Activated naive CD4-positive, alpha-beta T cell treated with anti-CD3 and anti-CD28 coated beads, Interleukin-2, amount 50 U/mL, for 72 hours (primary cell): Measurements from ENCODE around the gene PDE5A. TPM values are rescaled to one million over a fixed set of nuclear protein-coding genes. Genes with fewer than 3 reads are reported as not detected.
"Not testable (repeated sequence)": the region's sequence is repeated elsewhere in the genome, so short reads cannot be mapped to it uniquely, and the experiment has no call there.

Source experiments
- ATAC-seq, 2 donors: fragments of 150-1000 bp; cut with Tn5 transposase; 2 replicates each; pipeline ENCODE4 v1.10.0; 2021; ENCODE audit warnings: mild to moderate bottlenecking in 2 of 2, moderate library complexity in 2 of 2
- DNase-seq, 2 donors: peaks; one replicate each; pipeline ENCODE4 v3.0.0; 2021 to 2022; ENCODE audit warnings: low spot score in 2 of 2
- H3K27ac Mint-ChIP-seq, 2 donors: one replicate each; pipeline ENCODE4 v1.8.0; 2022; ENCODE audit warnings: mild to moderate bottlenecking in 2 of 2, mixed read lengths in 2 of 2
- H3K36me3 Mint-ChIP-seq, 2 donors: one replicate each; pipeline ENCODE4 v1.8.0; 2022; ENCODE audit warnings: mixed read lengths in 2 of 2
- H3K9me3 Mint-ChIP-seq, 2 donors: one replicate each; pipeline ENCODE4 v1.8.0; 2022; ENCODE audit warnings: mixed read lengths in 2 of 2
- total RNA-seq, 2 donors: library from RNA; stranded (reverse); gene quantifications; one replicate each; pipeline ENCODE4 v1.2.3, GENCODE V29; 2022

The PDE5A gene
- total RNA-seq, 2 donors from 2014 or later = 0.66 to 0.80 TPM

DNA sequence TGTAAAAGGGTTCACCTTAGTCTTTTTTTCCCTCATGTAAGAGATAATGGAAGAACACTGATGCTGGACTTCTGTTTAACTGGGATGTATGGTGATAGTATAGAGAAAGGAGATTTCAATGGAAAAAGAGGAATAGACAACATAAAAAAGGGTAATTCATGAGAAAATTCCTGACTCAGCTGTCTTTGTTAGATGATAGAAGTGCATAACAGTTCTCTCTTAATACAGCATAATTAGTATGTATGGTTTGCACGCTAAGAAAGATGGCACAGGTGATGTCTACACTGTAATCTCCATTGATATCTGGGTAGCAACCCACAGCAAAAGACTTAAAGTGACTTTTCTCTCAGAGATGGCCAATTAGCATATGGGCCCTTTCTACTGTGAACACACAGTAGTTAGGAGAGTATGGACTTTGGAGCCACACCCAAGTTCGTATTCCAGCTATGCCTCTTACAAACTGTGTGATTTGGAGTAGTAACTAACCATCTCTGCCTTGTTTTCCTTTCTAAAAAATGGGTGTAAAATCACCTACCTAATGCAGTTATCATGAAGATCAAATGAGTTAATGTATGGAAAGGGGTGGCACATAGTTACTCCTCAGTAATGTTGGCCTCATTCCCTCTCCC, 149.3 kb downstream of the PDE5A start:
- Mint-ChIP-seq H3K9me3 (peaks cover 6 to 10% of the 10 kb centered on the region in 2 donors), H3K27ac (no peak overlapping the region), H3K36me3 (peaks cover 42 to 45% of the 10 kb centered on the region in 2 donors)
- DNase-seq (no peak), ATAC-seq (no peak)

DNA sequence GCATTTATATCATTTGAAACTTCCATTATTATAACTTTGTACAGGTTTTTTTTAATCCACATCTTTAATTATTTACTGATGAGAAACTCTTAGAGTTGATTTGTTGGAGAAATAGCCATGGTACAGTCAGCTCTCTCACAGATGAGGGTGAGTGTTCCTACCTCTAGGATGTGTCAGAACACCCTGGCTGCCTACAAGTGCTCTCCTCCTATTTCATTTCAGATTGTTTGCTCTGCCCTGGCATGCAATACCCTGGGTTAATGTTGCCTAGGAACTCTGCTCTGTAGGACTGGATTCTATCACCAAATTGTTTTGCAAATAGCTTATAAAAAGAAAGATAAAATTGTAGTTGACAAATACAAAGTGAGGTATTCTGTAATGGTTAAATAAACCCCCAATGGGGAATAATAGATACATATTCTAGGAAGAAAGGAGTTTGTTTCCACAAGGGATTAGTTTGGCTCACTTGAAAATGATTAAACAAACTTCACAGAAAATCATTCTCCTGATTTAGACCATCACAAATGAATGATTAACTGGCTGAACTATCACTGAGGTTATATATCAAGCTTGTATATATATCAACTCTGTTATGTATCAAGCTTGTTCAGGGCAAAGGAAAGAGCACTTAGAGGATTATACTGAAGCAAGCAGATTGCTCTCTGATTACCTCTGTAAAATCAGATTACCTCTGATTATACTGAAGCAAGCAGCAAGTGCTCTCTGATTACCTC, 150.0 kb downstream of the PDE5A start:
- H3K9me3 Mint-ChIP-seq = peaks cover 3 to 7% of the 10 kb centered on the region in 2 donors

DNA sequence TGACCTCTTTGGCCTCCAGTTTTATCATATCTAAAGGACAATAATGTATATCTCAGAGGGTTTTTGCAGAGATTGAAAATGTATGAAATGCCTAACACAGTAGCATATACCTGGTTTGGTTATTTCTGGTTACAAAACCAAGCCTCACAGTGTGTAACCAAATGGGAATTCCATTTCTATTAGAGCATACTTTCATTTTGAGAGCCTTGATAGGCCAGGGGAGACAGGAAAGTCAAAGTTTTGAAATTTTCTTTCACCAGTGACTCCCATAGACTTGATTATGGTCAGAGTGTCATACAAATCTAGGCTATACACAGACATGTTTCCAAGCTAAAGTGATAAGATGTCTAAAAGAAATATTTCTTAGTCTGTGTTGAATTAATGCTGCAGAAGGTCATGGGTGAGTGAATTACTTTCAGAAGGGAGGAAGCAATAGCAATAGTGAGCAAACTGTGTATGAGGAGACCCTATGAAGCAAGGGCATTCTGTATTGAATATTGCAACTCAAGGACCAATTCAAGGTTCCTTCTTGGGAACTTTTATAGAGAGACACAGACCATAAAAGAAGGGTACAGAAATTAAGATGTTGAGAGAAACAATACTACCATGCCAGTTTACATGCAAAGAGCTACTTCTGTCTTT, 151.1 kb downstream of the PDE5A start:
- DNase-seq (no peak), ATAC-seq (no peak)
- Mint-ChIP-seq H3K36me3 (peaks cover 26 to 29% of the 10 kb centered on the region in 2 donors), H3K27ac (no peak overlapping the region), H3K9me3 (peaks cover 3 to 6% of the 10 kb centered on the region in 2 donors)

More for the DNA sequence above, 150.0 kb downstream of the PDE5A start:
- ATAC-seq (no peak), DNase-seq (no peak)
- Mint-ChIP-seq H3K27ac (no peak overlapping the region), H3K36me3 (peaks cover 37 to 39% of the 10 kb centered on the region in 2 donors)

DNA sequence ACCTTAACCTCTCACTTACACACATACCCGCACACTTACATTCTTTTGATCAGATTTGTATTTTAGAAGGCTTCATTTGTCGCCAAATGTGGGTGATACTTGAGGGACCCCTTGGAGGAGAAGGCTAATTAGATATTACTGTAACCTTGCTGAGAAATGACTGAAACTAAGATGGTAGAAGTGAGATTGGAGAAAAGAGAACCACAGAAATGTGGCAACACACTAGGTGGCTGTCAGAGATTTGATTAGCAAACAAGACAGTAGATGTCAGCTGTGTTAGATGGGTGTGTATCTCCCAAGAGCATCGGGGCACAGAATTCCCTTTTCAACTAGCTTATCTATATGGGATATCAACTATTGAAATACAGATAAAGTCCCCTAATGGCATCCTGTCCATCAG, 157.3 kb downstream of the PDE5A start:
- H3K36me3 Mint-ChIP-seq = no peaks in the 10 kb centered on the region
- DNase-seq = no peak
- H3K27ac Mint-ChIP-seq = no peak overlapping the region
- H3K9me3 Mint-ChIP-seq = no peaks in the 10 kb centered on the region
- no peak for ATAC-seq

DNA sequence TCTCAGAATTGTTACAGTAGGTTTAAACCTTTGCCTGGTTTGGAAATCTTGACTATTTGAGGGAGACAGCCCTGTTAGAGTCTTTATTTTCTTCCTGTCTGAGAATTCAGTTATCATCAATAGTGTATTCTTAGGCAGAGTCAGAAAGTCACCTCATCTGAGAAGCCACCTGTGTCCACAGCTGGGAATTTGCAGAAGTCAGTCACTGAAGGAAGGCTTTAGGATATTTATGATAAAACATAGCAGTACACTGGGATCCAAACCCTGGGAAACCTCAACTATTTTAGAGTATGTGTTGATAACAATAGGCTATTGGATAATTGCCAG, 157.9 kb downstream of the PDE5A start:
- not testable (repeated sequence) for H3K9me3 Mint-ChIP-seq, H3K27ac Mint-ChIP-seq, DNase-seq, H3K36me3 Mint-ChIP-seq
- ATAC-seq = peak in 1 of 2 donors; percentile 43

DNA sequence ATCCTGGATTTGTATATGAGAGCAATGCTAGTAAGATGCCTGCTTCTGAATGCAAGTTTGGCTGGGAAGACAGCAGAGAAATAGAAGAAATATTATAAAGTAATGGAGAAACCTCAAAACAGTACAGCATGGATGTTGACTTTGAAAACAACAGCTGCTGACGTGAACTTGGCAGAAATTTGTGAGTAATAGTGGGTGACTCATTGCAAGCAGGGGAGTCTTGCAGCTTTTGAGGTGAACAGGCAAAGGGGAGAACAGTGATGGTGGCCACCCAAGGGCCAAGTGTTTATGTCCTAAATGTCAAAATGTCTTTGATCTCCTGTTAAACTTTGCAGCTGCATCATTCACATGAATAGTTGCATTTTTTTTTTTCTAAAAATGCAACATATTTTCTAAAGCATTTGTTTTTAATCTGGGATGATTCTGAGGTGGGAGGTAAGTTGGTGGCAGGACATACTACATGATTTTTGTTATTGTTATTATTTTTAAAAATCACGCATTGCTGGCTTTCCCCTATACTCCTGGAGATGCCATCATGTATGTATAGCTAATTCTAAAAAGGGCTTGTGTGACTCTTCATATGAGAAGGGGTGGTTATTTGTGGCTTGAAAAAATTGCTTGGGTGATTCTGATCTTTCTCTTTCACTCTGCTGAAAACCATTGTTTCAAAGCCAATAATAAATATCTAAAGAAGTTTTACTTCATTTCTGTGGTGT, 158.4 kb downstream of the PDE5A start:
- not testable (repeated sequence) for DNase-seq, H3K36me3 Mint-ChIP-seq, H3K9me3 Mint-ChIP-seq
- peak overlapping the region in 1 of 2 donors; percentile 74 for H3K27ac Mint-ChIP-seq
- peak; percentile 80 to 84 for ATAC-seq

DNA sequence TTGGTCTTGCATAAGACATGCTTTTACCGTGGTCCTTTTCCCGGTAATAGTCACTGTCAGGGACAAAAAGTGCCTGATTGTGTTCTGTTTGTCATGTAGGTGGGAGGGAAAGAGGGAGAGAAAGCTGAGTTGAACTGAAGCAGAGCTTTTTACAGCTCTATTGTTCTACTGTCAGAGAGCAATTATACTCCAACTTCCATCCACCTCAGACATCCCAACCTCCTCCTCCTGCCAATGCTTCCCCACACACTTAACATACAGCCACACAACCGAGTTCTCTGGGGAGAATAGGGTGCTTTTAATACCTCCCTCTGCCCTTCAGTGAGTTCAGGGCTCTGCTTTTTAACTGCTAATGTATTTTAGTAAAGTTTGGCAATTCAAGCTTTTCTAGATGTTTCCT, 159.6 kb downstream of the PDE5A start:
- DNase-seq, H3K9me3 Mint-ChIP-seq, H3K36me3 Mint-ChIP-seq, ATAC-seq: not testable (repeated sequence)
- H3K27ac Mint-ChIP-seq = peak overlapping the region in 1 of 2 donors; percentile 52

DNA sequence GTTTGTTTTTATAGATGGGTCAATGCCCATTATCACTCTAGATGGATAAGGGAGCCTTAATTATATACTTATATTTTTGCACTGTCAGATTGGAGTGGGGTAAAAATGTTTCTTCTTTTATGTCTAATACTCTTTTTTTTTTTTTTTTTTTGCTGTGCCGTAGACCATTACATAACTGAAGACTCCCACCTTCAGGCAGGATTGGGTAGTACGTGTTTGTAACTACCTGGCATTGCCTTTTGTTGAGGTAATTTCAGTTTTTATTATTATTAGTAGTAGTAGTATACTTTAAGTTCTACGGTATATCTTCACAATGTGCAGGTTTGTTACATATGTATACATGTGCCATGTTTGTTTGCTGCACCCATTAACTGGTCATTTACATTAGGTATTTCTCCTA, 165.9 kb downstream of the PDE5A start:
- H3K27ac Mint-ChIP-seq = peak overlapping the region in 1 of 2 donors; percentile 37

DNA sequence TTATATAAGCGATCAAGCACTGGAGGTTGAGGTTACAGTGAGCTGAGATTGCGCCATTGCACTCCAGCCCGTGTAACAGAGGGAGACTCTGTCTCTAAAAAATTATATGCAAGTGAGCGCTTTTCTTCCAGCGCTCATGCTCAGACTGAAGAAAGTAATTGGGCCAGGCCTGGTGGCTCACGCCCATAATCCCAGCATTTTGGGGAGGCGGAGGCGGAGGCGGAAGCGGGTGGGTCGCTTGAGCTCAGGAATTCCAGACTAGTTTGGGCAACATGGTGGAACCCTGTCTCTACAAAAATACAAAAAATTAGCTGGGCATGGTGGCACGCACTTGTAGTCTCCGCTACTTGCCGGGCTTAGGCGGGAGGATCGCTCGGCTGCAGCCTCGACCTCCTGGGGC, 172.9 kb downstream of the PDE5A start:
- DNase-seq, H3K9me3 Mint-ChIP-seq, ATAC-seq, H3K36me3 Mint-ChIP-seq: not testable (repeated sequence)
- peak overlapping the region; percentile 55 to 97 for H3K27ac Mint-ChIP-seq

More for the DNA sequence above, 165.9 kb downstream of the PDE5A start:
- ATAC-seq, H3K36me3 Mint-ChIP-seq, H3K9me3 Mint-ChIP-seq: not testable (repeated sequence)
- DNase-seq = peak in 1 of 2 donors; percentile 12

DNA sequence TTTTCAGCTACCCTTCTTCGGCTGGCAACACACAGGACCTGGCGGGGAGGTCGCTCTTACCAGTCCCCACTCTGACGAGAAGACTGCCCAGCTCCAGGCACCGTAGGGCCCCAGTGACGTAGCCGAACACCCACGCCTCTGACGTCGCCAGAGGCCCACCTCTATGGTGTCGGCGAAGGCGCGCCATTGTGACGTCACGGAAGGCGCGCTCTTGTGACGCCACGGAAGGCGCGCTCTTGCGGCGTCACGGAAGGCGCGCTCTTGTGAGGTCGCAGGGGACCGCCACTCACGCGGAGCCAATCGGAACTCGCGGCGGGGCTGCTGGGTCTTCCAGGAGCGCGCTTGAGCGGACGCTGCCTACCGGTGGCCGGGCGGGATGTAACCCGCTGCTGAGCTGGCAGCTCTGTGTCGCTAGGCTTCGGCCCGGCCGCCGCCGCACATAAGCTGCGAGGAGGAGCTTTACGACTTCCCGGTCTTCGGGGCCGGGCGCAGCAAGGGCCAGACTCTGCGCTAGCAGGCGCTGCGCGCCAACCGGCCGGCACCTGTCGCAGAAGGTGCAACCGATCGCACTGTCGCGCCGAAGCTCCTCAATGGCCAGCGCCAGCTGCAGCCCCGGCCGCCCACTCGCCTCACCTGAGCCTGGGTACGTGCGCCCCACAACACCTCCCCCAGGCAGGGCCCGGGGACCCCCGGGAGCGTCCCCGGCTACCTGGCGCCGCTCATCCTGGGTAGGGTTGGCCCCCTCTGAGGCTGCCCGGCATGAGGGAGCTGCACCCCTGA, 173.9 kb downstream of the PDE5A start:
- ATAC-seq (peak; percentile 100), DNase-seq (peak; percentile 94 to 99)
- not testable (repeated sequence) for H3K9me3 Mint-ChIP-seq, H3K36me3 Mint-ChIP-seq
- H3K27ac Mint-ChIP-seq = peak overlapping the region; percentile 97

DNA sequence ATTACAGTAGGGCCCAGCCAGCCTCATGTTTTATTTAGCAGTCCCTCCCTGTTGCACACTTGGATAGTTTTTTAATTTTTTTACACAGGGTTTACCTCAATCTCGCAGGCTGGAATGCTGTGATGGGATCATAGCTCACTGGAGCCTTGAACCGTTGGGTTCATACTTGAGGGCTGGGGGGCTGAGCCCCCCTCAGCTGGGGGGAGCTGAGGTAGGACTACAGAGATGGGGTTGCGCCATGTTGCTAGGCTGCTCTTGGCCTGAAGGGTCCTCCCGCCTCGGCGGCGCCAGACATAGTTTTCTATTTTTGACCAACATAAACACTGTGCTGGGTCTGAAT, 174.5 kb downstream of the PDE5A start:
- not testable (repeated sequence) for DNase-seq, H3K9me3 Mint-ChIP-seq, H3K36me3 Mint-ChIP-seq
- peak; percentile 5 to 10 for ATAC-seq
- peak overlapping the region; percentile 97 for H3K27ac Mint-ChIP-seq

DNA sequence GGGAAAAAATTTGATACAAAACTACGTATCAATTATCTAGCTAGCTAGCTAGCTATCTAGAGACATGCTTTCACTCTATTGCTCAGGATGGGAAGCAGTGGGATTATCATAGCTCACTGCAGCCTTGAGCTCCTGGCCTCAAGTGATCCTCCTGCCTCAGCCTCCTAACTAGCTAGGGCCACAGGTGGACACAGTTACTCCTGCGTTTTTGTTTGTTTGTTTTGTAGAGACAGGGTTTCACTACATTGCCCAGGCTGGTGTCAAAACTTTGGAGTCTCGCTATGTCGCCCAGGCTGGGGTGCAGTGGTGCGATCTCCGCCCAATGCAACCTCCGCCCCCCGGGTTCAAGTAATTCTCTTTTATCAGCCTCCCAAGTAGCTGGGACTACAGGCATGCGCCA, 175.3 kb downstream of the PDE5A start:
- H3K27ac Mint-ChIP-seq = peak overlapping the region in 1 of 2 donors; percentile 23
- DNase-seq, H3K9me3 Mint-ChIP-seq, H3K36me3 Mint-ChIP-seq, ATAC-seq: not testable (repeated sequence)

DNA sequence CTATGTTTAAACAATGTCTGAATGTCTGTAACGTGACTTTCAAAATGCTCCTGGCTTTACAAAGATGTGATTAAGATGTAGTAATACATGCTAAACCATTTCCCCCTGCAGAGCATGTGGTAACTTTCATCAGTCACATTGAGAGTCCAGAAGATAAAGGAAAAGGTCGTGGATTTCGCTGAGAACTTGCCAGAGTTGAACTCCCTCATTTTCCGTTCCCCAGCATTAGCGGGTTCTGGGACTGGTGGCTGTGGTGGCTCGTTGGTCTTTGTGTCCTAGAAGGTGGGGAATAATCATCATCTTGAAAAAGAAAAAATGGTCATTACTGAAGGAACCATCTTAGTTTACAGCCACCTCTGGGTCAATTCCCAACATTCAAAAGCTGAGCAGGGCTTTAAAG, 178.8 kb downstream of the PDE5A start:
- H3K36me3 Mint-ChIP-seq, ATAC-seq, H3K9me3 Mint-ChIP-seq, DNase-seq, H3K27ac Mint-ChIP-seq: not testable (repeated sequence)
